GM18511 (cell line): ENCODE results near the gene SFSWAP.
A peak's percentile ranks its signal among the peaks of the same experiment; 100 is the strongest.
"Not testable (repeated sequence)": the region's sequence is repeated elsewhere in the genome, so short reads cannot be mapped to it uniquely, and the experiment has no call there.

ENCODE experiments used
- ATAC-seq: cut with Tn5 transposase; IDR thresholded peaks from one replicate; pipeline ENCODE4 v1.9.1; 2021; ENCODE audit warnings: mild to moderate bottlenecking, moderate library complexity; ENCODE audit not compliant: unreplicated experiment

SFSWAP gene

GRCh38 chr12:131805421-131805820 is 94.5 kb downstream of the SFSWAP start:
- ATAC-seq = no peak

- no peak for ATAC-seq
These were observed 95.8 kb downstream of the SFSWAP start for GRCh38 chr12:131806674-131807073.

GRCh38 chr12:131808744-131809371 is 98.0 kb downstream of the SFSWAP start:
- ATAC-seq = no peak

GRCh38 chr12:131809476-131810254 is 98.8 kb downstream of the SFSWAP start:
- not testable (repeated sequence) for ATAC-seq

- no peak for ATAC-seq
These were observed 99.8 kb downstream of the SFSWAP start for GRCh38 chr12:131810726-131811125.

- no peak for ATAC-seq
These were observed 104.2 kb downstream of the SFSWAP start for GRCh38 chr12:131815131-131815530.

GRCh38 chr12:131816495-131816894 is 105.6 kb downstream of the SFSWAP start:
- ATAC-seq = no peak

GRCh38 chr12:131817241-131817640 is 106.4 kb downstream of the SFSWAP start:
- ATAC-seq = no peak

GRCh38 chr12:131818821-131819585 is 108.1 kb downstream of the SFSWAP start:
- no peak for ATAC-seq

- ATAC-seq = no peak
These were observed 113.6 kb downstream of the SFSWAP start for GRCh38 chr12:131824450-131824849.

GRCh38 chr12:131825146-131825892 is 114.4 kb downstream of the SFSWAP start:
- ATAC-seq = no peak

- no peak for ATAC-seq
These were observed 115.4 kb downstream of the SFSWAP start for GRCh38 chr12:131826097-131826928.

- peak; percentile 50 for ATAC-seq
These were observed 117.2 kb downstream of the SFSWAP start, which contains the start of gene MMP17 for GRCh38 chr12:131827961-131828534. MMP17 (plus strand) TSS chr12:131828393; CDS start chr12:131828495, 102 bp downstream.

- peak; percentile 41 for ATAC-seq
These were observed 117.9 kb downstream of the SFSWAP start for GRCh38 chr12:131828671-131829355.

- ATAC-seq = no peak
These were observed 118.5 kb downstream of the SFSWAP start for GRCh38 chr12:131829356-131829747.

GRCh38 chr12:131829791-131830334 is 119.0 kb downstream of the SFSWAP start:
- peak; percentile 17 for ATAC-seq

GRCh38 chr12:131830335-131830913 is 119.5 kb downstream of the SFSWAP start:
- ATAC-seq = peak; percentile 40

GRCh38 chr12:131830914-131831571 is 120.2 kb downstream of the SFSWAP start:
- no peak for ATAC-seq
